HEK293 (cell line): ENCODE measurements around the gene AP5S1.

Experiments used
- CTCF ChIA-PET: fragments of 350-600 bp; formaldehyde crosslinking; extraction: SDS; loops from one replicate; lab custom pipeline; 2021; ENCODE audit warnings: antibody characterized with exemption; lab: Yijun Ruan, JAX
- POLR2A ChIA-PET: fragments of 300-600 bp; formaldehyde crosslinking; extraction: SDS; loops from one replicate; lab custom pipeline; 2020; ENCODE audit warnings: antibody characterized with exemption, inconsistent platforms; lab: Yijun Ruan, JAX
- H3K27ac ChIP-seq: fragments of 200-500 bp; sonication (Bioruptor generic); 2 replicates; pipeline ENCODE4 v1.5.1; 2014; ENCODE audit warnings: low read depth, low read length, control low read depth, inconsistent platforms; ENCODE audit errors: extremely low read depth
- H3K36me3 ChIP-seq, 2 experiments: fragments of 200-500 bp in 1 of 2; sonication (Bioruptor generic) in 1 of 2; 1 replicate in 1 of 2; 2 replicates in 1 of 2; pipeline ENCODE4 v1.5.1; 2014 to 2017; ENCODE audit warnings: inconsistent platforms in 2 of 2, low read length in 2 of 2; ENCODE audit not compliant: control insufficient read depth in 2 of 2, insufficient read depth in 1 of 2
- H3K4me1 ChIP-seq: fragments of 200-500 bp; sonication (Bioruptor generic); 2 replicates; pipeline ENCODE4 v1.5.1; 2014; ENCODE audit warnings: mild to moderate bottlenecking, low read length, inconsistent platforms; ENCODE audit not compliant: control insufficient read depth, insufficient read depth
- H3K4me3 ChIP-seq: 2 replicates; pipeline ENCODE4 v1.5.1; 2011; ENCODE audit warnings: low read depth, mild to moderate bottlenecking, control low read depth, low read length, moderate library complexity
- H3K9me3 ChIP-seq: fragments of 200-500 bp; sonication (Bioruptor generic); 2 replicates; pipeline ENCODE4 v1.5.1; 2014; ENCODE audit warnings: low read depth, low read length, inconsistent platforms; ENCODE audit not compliant: control insufficient read depth, insufficient read depth
- ZFHX2 ChIP-seq: fragments of 450-650 bp; formaldehyde crosslinking; conservative IDR thresholded peaks from 2 replicates; pipeline ENCODE4 v1.5.1; 2016; ENCODE audit warnings: missing biosample characterization, missing genetic modification characterization
- ZFP41 ChIP-seq: fragments of 450-650 bp; formaldehyde crosslinking; IDR thresholded peaks from 2 replicates; pipeline ENCODE4 v1.5.1; 2016; ENCODE audit warnings: missing biosample characterization, missing genetic modification characterization, borderline replicate concordance
- ZNF274 ChIP-seq, 2 experiments: fragments of 200-500 bp in 1 of 2; fragments of 450-650 bp in 1 of 2; sonication (Bioruptor generic) in 1 of 2; formaldehyde crosslinking in 1 of 2; IDR thresholded peaks; 2 replicates each; pipeline versions ENCODE4 v1.5.1 to v1.6.1; 2014 to 2016; ENCODE audit warnings: borderline replicate concordance in 1 of 2, inconsistent platforms in 1 of 2, low read length in 1 of 2, missing biosample characterization in 1 of 2, missing genetic modification characterization in 1 of 2
- ZNF366 ChIP-seq: fragments of 450-650 bp; formaldehyde crosslinking; conservative IDR thresholded peaks from 2 replicates; pipeline ENCODE4 v1.5.1; 2016; ENCODE audit warnings: missing biosample characterization, missing genetic modification characterization
- ZNF514 ChIP-seq: fragments of 450-650 bp; formaldehyde crosslinking; IDR thresholded peaks from 2 replicates; pipeline ENCODE4 v1.5.1; 2016; ENCODE audit warnings: missing biosample characterization, missing genetic modification characterization
- ZNF560 ChIP-seq: fragments of 450-650 bp; formaldehyde crosslinking; IDR thresholded peaks from 2 replicates; pipeline ENCODE4 v1.5.1; 2017; ENCODE audit warnings: missing biosample characterization, missing genetic modification characterization, borderline replicate concordance
- ZNF670 ChIP-seq: fragments of 450-650 bp; formaldehyde crosslinking; IDR thresholded peaks from 2 replicates; pipeline ENCODE4 v1.5.1; 2016; ENCODE audit warnings: missing biosample characterization, missing genetic modification characterization, low read depth
- ZNF747 ChIP-seq: fragments of 450-650 bp; formaldehyde crosslinking; IDR thresholded peaks from 2 replicates; pipeline ENCODE4 v1.5.1; 2016; ENCODE audit warnings: missing biosample characterization, missing genetic modification characterization
- ZSCAN23 ChIP-seq: fragments of 450-650 bp; formaldehyde crosslinking; IDR thresholded peaks from 2 replicates; pipeline ENCODE4 v1.5.1; 2016; ENCODE audit warnings: missing biosample characterization, missing genetic modification characterization
- TF ChIP-seq, protein P1 (sequence below): fragments of 450-650 bp; formaldehyde crosslinking; IDR thresholded peaks from 2 replicates; pipeline ENCODE4 v1.5.1; 2016; ENCODE audit warnings: missing biosample characterization, missing genetic modification characterization
- TF ChIP-seq, protein P2 (sequence below): fragments of 450-650 bp; formaldehyde crosslinking; IDR thresholded peaks from 2 replicates; pipeline ENCODE4 v1.5.1; 2016; ENCODE audit warnings: missing biosample characterization, missing genetic modification characterization
- TF ChIP-seq, protein P3 (sequence below): fragments of 450-650 bp; formaldehyde crosslinking; IDR thresholded peaks from 2 replicates; pipeline ENCODE4 v1.5.1; 2016; ENCODE audit warnings: missing biosample characterization, missing genetic modification characterization
- TF ChIP-seq, protein P4 (sequence below): fragments of 450-650 bp; formaldehyde crosslinking; IDR thresholded peaks from 2 replicates; pipeline ENCODE4 v1.5.1; 2016; ENCODE audit warnings: missing biosample characterization, missing genetic modification characterization

Gene AP5S1

DNA sequence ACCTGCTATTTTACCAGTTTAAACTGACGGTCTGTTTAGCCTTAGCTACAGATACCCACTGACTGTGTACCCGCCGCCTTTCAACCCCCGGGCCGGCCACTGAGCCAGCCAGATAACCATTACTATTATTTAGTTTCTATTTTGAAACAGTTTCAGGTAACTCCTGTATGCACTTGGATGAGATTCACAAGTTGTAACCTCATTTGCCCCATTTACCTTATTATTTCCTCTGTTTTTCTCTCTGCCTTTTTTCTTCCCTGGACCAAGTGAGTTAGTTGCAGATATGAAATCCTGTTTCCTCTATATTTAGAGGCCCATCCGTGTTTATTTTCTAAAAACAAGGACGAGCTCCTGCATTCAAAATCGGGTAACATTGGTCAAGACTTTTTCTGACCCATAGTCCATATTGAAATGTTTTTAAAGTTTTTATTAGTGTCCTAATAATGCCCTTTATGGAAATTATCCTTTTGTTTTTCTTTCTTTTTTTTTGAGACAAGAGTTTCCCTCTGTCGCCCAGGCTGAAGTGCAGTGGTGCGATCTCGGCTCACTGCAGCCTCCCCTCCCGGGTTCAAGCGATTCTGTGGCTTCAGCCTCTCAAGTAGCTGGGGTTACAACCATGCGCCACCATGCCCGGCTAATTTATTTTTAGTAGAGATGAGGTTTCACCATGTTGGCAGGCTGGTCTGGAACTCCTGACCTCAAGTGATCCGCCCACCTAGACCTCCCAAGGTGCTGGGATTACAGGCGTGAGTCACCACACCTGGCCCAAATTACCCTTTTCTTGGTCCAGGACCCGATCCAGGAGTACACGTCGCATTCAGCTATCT, 767 bp downstream of the AP5S1 start (continued):
- TF ChIP-seq ZNF514 (tag by site-specific recombination) (no peak), ZFP41 (no peak), ZNF274 (IDR thresholded peaks at IDR 0.05; ENCODE audit: low read length) (no peak), ZNF274 (tag by site-specific recombination; IDR thresholded peaks at IDR 0.05; ENCODE audit: borderline replicate concordance) (no peak), ZFHX2 (tag by site-specific recombination) (0 out of 2 replicates have a peak, but pooled peaks have one; percentile 27)
- TF ChIP-seq, protein P1, sequence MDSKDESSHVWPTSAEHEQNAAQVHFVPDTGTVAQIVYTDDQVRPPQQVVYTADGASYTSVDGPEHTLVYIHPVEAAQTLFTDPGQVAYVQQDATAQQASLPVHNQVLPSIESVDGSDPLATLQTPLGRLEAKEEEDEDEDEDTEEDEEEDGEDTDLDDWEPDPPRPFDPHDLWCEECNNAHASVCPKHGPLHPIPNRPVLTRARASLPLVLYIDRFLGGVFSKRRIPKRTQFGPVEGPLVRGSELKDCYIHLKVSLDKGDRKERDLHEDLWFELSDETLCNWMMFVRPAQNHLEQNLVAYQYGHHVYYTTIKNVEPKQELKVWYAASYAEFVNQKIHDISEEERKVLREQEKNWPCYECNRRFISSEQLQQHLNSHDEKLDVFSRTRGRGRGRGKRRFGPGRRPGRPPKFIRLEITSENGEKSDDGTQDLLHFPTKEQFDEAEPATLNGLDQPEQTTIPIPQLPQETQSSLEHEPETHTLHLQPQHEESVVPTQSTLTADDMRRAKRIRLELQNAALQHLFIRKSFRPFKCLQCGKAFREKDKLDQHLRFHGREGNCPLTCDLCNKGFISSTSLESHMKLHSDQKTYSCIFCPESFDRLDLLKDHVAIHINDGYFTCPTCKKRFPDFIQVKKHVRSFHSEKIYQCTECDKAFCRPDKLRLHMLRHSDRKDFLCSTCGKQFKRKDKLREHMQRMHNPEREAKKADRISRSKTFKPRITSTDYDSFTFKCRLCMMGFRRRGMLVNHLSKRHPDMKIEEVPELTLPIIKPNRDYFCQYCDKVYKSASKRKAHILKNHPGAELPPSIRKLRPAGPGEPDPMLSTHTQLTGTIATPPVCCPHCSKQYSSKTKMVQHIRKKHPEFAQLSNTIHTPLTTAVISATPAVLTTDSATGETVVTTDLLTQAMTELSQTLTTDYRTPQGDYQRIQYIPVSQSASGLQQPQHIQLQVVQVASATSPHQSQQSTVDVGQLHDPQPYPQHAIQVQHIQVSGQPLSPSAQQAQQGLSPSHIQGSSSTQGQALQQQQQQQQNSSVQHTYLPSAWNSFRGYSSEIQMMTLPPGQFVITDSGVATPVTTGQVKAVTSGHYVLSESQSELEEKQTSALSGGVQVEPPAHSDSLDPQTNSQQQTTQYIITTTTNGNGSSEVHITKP (tag by site-specific recombination), result no peak

DNA sequence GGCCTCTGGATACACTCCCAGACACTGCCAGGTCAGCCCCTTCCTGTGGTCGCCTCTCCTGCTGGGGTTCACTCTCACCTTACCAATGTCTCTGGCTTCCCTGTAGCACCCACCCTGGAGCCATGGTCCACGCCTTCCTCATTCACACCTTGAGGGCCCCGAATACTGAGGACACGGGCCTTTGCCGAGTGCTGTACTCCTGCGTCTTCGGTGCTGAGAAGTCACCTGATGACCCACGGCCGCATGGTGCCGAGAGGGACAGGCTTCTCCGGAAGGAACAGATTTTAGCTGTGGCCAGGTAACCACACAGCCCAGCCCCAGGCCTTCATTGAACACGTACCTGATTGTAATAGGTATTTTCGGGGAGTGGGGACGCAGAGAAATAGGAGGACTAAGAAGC, 1.6 kb downstream of the AP5S1 start:
- Histone ChIP-seq H3K9me3 (no peaks in the 10 kb centered on the region), H3K4me3 (no peak overlapping the region), H3K27ac (no peak overlapping the region), H3K4me1 (peaks cover 5% of the 10 kb centered on the region; the same call in 1 of the 2 replicates), H3K36me3 (peaks cover 9 to 52% of the 10 kb centered on the region in 2 experiments)
- CTCF ChIA-PET, result interaction anchor here (1.0 to 5.8 kb wide), 6 partner anchors 8 to 263 kb away, joined by 4 to 26 read pairs (median 10); partner anchors contain the start of gene SPEF1
- POLR2A ChIA-PET, result interaction anchor here (0.5 to 4.4 kb wide), 4 partner anchors 9 to 28 kb away, joined by 3 to 40 read pairs (median 10); partner anchors contain the start of gene CDC25B
- TF ChIP-seq ZNF560 (tag by site-specific recombination) (no peak), ZNF366 (tag by site-specific recombination) (no peak), ZNF747 (tag by site-specific recombination) (no peak), ZNF274 (IDR thresholded peaks at IDR 0.05; ENCODE audit: low read length) (no peak), ZNF274 (tag by site-specific recombination; IDR thresholded peaks at IDR 0.05; ENCODE audit: borderline replicate concordance) (no peak), ZNF670 (tag by site-specific recombination) (no peak), ZSCAN23 (no peak)
- TF ChIP-seq, protein P2, sequence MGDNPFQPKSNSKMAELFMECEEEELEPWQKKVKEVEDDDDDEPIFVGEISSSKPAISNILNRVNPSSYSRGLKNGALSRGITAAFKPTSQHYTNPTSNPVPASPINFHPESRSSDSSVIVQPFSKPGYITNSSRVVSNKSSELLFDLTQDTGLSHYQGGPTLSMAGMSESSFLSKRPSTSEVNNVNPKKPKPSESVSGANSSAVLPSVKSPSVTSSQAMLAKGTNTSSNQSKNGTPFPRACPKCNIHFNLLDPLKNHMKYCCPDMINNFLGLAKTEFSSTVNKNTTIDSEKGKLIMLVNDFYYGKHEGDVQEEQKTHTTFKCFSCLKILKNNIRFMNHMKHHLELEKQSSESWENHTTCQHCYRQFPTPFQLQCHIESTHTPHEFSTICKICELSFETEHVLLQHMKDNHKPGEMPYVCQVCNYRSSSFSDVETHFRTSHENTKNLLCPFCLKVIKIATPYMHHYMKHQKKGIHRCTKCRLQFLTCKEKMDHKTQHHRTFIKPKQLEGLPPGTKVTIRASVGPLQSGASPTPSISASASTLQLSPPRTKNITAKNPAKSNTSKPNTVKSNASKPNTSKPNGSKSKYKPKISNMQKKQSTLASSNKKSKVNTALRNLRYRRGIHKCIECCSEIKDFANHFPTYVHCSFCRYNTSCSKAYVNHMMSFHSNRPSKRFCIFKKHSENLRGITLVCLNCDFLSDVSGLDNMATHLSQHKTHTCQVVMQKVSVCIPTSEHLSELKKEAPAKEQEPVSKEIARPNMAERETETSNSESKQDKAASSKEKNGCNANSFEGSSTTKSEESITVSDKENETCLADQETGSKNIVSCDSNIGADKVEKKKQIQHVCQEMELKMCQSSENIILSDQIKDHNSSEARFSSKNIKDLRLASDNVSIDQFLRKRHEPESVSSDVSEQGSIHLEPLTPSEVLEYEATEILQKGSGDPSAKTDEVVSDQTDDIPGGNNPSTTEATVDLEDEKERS (tag by site-specific recombination), result no peak
- TF ChIP-seq, protein P3, sequence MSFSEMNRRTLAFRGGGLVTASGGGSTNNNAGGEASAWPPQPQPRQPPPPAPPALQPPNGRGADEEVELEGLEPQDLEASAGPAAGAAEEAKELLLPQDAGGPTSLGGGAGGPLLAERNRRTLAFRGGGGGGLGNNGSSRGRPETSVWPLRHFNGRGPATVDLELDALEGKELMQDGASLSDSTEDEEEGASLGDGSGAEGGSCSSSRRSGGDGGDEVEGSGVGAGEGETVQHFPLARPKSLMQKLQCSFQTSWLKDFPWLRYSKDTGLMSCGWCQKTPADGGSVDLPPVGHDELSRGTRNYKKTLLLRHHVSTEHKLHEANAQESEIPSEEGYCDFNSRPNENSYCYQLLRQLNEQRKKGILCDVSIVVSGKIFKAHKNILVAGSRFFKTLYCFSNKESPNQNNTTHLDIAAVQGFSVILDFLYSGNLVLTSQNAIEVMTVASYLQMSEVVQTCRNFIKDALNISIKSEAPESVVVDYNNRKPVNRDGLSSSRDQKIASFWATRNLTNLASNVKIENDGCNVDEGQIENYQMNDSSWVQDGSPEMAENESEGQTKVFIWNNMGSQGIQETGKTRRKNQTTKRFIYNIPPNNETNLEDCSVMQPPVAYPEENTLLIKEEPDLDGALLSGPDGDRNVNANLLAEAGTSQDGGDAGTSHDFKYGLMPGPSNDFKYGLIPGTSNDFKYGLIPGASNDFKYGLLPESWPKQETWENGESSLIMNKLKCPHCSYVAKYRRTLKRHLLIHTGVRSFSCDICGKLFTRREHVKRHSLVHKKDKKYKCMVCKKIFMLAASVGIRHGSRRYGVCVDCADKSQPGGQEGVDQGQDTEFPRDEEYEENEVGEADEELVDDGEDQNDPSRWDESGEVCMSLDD (tag by site-specific recombination), result no peak
- TF ChIP-seq, protein P4, sequence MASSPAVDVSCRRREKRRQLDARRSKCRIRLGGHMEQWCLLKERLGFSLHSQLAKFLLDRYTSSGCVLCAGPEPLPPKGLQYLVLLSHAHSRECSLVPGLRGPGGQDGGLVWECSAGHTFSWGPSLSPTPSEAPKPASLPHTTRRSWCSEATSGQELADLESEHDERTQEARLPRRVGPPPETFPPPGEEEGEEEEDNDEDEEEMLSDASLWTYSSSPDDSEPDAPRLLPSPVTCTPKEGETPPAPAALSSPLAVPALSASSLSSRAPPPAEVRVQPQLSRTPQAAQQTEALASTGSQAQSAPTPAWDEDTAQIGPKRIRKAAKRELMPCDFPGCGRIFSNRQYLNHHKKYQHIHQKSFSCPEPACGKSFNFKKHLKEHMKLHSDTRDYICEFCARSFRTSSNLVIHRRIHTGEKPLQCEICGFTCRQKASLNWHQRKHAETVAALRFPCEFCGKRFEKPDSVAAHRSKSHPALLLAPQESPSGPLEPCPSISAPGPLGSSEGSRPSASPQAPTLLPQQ (tag by site-specific recombination), result no peak
